Gastrocnemius medialis (tissue), 4 donors: ENCODE results near the gene MYT1. TPM values are rescaled to one million over a fixed set of nuclear protein-coding genes. Genes with fewer than 3 reads are reported as not detected.

Source experiments
- ATAC-seq, 2 donors: fragments of 150-250 bp; one replicate each; pipeline ENCODE4 v1.9.1; 2016
- DNase-seq, 2 donors: peaks; one replicate each; pipeline ENCODE4 v3.0.0-alpha.2; 2019
- H3K27ac ChIP-seq, 4 donors: fragments of 200-600 bp; sonication (generic); 1 replicate in 1 of 4; 2 replicates in 3 of 4; pipeline ENCODE4 v1.5.1; 2016 to 2018; ENCODE audit warnings: mild to moderate bottlenecking in 2 of 4, moderate library complexity in 1 of 4
- H3K27me3 ChIP-seq, 3 donors: fragments of 200-600 bp; sonication (generic) in 2 of 3; 1 replicate in 1 of 3; 2 replicates in 2 of 3; pipeline versions ENCODE4 v1.5.1 to v1.6.0; 2016 to 2019; ENCODE audit warnings: mild to moderate bottlenecking in 1 of 3, moderate library complexity in 1 of 3
- H3K36me3 ChIP-seq, 2 donors: fragments of 200-600 bp; sonication (generic) in 1 of 2; one replicate each; pipeline ENCODE4 v1.5.1; 2017 to 2018
- H3K4me1 ChIP-seq, 2 donors: fragments of 200-600 bp; sonication (generic) in 1 of 2; one replicate each; pipeline ENCODE4 v1.5.1; 2016 to 2017; ENCODE audit warnings: mild to moderate bottlenecking in 2 of 2
- H3K4me3 ChIP-seq, 4 donors: fragments of 200-600 bp; sonication (generic) in 3 of 4; 1 replicate in 1 of 4; 2 replicates in 3 of 4; pipeline ENCODE4 v1.5.1; 2016 to 2019; ENCODE audit warnings: mild to moderate bottlenecking in 2 of 4
- H3K9me3 ChIP-seq, 3 donors: fragments of 200-600 bp; sonication (generic) in 2 of 3; 1 replicate in 1 of 3; 2 replicates in 2 of 3; pipeline ENCODE4 v1.5.1; 2016 to 2019
- CTCF ChIP-seq, 5 experiments: fragments of 450-650 bp in 3 of 5; fragments of 200-600 bp in 2 of 5; sonication (generic) in 2 of 5; IDR thresholded peaks in 4 of 5; conservative IDR thresholded peaks in 1 of 5; 1 replicate in 4 of 5; 2 replicates in 1 of 5; pipeline ENCODE4 v1.5.1; 2016 to 2019; ENCODE audit warnings: antibody characterized with exemption in 5 of 5, mild to moderate bottlenecking in 3 of 5, moderate library complexity in 3 of 5
- POLR2A ChIP-seq, 2 donors: fragments of 450-650 bp; IDR thresholded peaks; one replicate each; pipeline ENCODE4 v1.6.1; 2017; ENCODE audit warnings: antibody characterized with exemption in 2 of 2, mild to moderate bottlenecking in 2 of 2, moderate library complexity in 2 of 2
- in situ Hi-C, 4 donors: fragments of 200-750 bp; cut with MboI; loops; one replicate each; pipeline versions ENCODE4 v1.15.0 to v1.8.0; 2017; ENCODE audit warnings: low sequenced_read_pairs in 4 of 4
- intact Hi-C: fragments of 100-400 bp; cut with DNase I; formaldehyde crosslinking; loops from one replicate; pipeline ENCODE4 v1.15.1; 2023; ENCODE audit warnings: low total_unique reads
- total RNA-seq, 4 donors: library from RNA; depleted of rRNA; stranded (reverse); fragments of >200 nt; gene quantifications; one replicate each; pipeline versions ENCODE4 v1.1.0 to v1.2.3, GENCODE V29; 2016

MYT1 gene
- total RNA-seq, 4 donors from 2014 or later = not detected

GRCh38 chr20:64203037-64203777 is 39.0 kb downstream of the MYT1 start:
- Histone ChIP-seq H3K4me3 (no peak overlapping the region), H3K36me3 (no peaks in the 10 kb centered on the region), H3K9me3 (no peaks in the 10 kb centered on the region), H3K27me3 (peaks cover 0 to 18% (median 3%) of the 10 kb centered on the region in 3 donors), H3K4me1 (no peaks in the 10 kb centered on the region), H3K27ac (no peak overlapping the region)
- in situ Hi-C loops = no loop called here
- intact Hi-C loops = no loop called here
- ATAC-seq (no peak), DNase-seq (no peak)
- no peak for TF ChIP-seq POLR2A (IDR thresholded peaks at IDR 0.05)
- no peak for TF ChIP-seq CTCF (IDR thresholded peaks at IDR 0.05 in 4 of 5, conservative IDR thresholded peaks at IDR 0.05 in 1 of 5)

GRCh38 chr20:64205611-64206026 is 41.4 kb downstream of the MYT1 start:
- Histone ChIP-seq H3K27ac (no peak overlapping the region), H3K36me3 (no peaks in the 10 kb centered on the region), H3K27me3 (peaks cover 0 to 7% (median 0%) of the 10 kb centered on the region in 3 donors), H3K4me1 (no peaks in the 10 kb centered on the region), H3K9me3 (no peaks in the 10 kb centered on the region), H3K4me3 (no peak overlapping the region)
- intact Hi-C loops = no loop called here
- TF ChIP-seq POLR2A (IDR thresholded peaks at IDR 0.05) (no peak), CTCF (IDR thresholded peaks at IDR 0.05 in 4 of 5, conservative IDR thresholded peaks at IDR 0.05 in 1 of 5) (no peak)
- DNase-seq (no peak), ATAC-seq (no peak)
- in situ Hi-C loops = no loop called here

- Histone ChIP-seq H3K27ac (no peak overlapping the region), H3K4me1 (no peaks in the 10 kb centered on the region), H3K27me3 (peaks cover 0 to 5% (median 0%) of the 10 kb centered on the region in 3 donors), H3K36me3 (no peaks in the 10 kb centered on the region), H3K4me3 (no peak overlapping the region), H3K9me3 (no peaks in the 10 kb centered on the region)
- in situ Hi-C loops (no loop called here), intact Hi-C loops (no loop called here)
- no peak for ATAC-seq
- DNase-seq = no peak
- TF ChIP-seq POLR2A (IDR thresholded peaks at IDR 0.05) (no peak), CTCF (IDR thresholded peaks at IDR 0.05 in 4 of 5, conservative IDR thresholded peaks at IDR 0.05 in 1 of 5) (no peak)
Measured at GRCh38 chr20:64206614-64207013, 42.4 kb downstream of the MYT1 start.

GRCh38 chr20:64207641-64208590 is 43.7 kb downstream of the MYT1 start:
- intact Hi-C loops (no loop called here), in situ Hi-C loops (no loop called here)
- Histone ChIP-seq H3K27ac (no peak overlapping the region), H3K27me3 (peaks cover 0 to 2% (median 0%) of the 10 kb centered on the region in 3 donors), H3K4me3 (no peak overlapping the region), H3K9me3 (no peaks in the 10 kb centered on the region), H3K36me3 (no peaks in the 10 kb centered on the region), H3K4me1 (peaks cover 1 to 8% of the 10 kb centered on the region in 2 donors)
- TF ChIP-seq POLR2A (IDR thresholded peaks at IDR 0.05) = no peak
- no peak for TF ChIP-seq CTCF (IDR thresholded peaks at IDR 0.05 in 4 of 5, conservative IDR thresholded peaks at IDR 0.05 in 1 of 5)
- DNase-seq = no peak
- ATAC-seq = no peak
